A673 (cell line): ENCODE data around the gene CHID1. TPM values are rescaled to one million over a fixed set of nuclear protein-coding genes. Genes with fewer than 3 reads are reported as not detected.

Experiments used
- BruUV-seq: library from RNA; stranded (reverse); fragments of 400-500 nt; replicated peaks from 2 replicates; lab custom pipeline; 2021; lab: Mats Ljungman, UMichigan
- CTCF ChIA-PET: fragments of 300-600 bp; sonication (Branson Sonifier 250); formaldehyde crosslinking; loops from one replicate; lab custom pipeline; 2022; ENCODE audit warnings: antibody characterized with exemption; lab: Charles Lee
- POLR2A ChIA-PET: fragments of 300-600 bp; sonication (Branson Sonifier 250); formaldehyde crosslinking; loops from one replicate; lab custom pipeline; 2022; ENCODE audit warnings: antibody characterized with exemption; ENCODE audit not compliant: low non-redundant PET; lab: Charles Lee
- DNase-seq: peaks from one replicate; pipeline ENCODE4 v3.0.0-alpha.2; 2015; ENCODE audit warnings: low spot score
- H3K27ac ChIP-seq: fragments of 200-600 bp; sonication (generic); 2 replicates; pipeline ENCODE4 v1.5.1; 2016; ENCODE audit warnings: mixed run types, low read depth, mild to moderate bottlenecking, mixed read lengths, antibody characterized with exemption, low read length; ENCODE audit not compliant: poor library complexity, severe bottlenecking
- H3K27me3 ChIP-seq: fragments of 200-600 bp; sonication (generic); replicated peaks from 2 replicates; pipeline ENCODE4 v1.6.1; 2017; ENCODE audit warnings: mixed run types, low read depth, mild to moderate bottlenecking, mixed read lengths, antibody characterized with exemption, low read length; ENCODE audit not compliant: insufficient read depth, poor library complexity
- H3K36me3 ChIP-seq: fragments of 200-600 bp; sonication (generic); 2 replicates; pipeline ENCODE4 v1.6.1; 2016; ENCODE audit warnings: mixed run types, mild to moderate bottlenecking, mixed read lengths, antibody characterized with exemption, low read length; ENCODE audit not compliant: insufficient read depth, poor library complexity, severe bottlenecking
- H3K4me1 ChIP-seq: fragments of 200-600 bp; sonication (generic); 2 replicates; pipeline ENCODE4 v1.6.1; 2017; ENCODE audit warnings: mixed run types, mild to moderate bottlenecking, mixed read lengths, antibody characterized with exemption, low read length; ENCODE audit not compliant: insufficient read depth, poor library complexity, severe bottlenecking
- H3K4me3 ChIP-seq: fragments of 200-600 bp; sonication (generic); 2 replicates; pipeline ENCODE4 v1.5.1; 2016; ENCODE audit warnings: low read depth, mixed run types, mild to moderate bottlenecking, mixed read lengths, low read length; ENCODE audit not compliant: poor library complexity, severe bottlenecking
- H3K9me3 ChIP-seq: fragments of 200-600 bp; sonication (generic); 2 replicates; pipeline ENCODE4 v1.6.1; 2016; ENCODE audit warnings: mixed run types, low read depth, mild to moderate bottlenecking, mixed read lengths, antibody characterized with exemption, low read length; ENCODE audit not compliant: poor library complexity, severe bottlenecking
- CTCF ChIP-seq: fragments of 300-800, 200-600 bp; sonication (generic); conservative IDR thresholded peaks from 2 replicates; pipeline ENCODE4 v1.5.1; 2017; ENCODE audit warnings: low read depth, mild to moderate bottlenecking, antibody characterized with exemption, low read length, moderate library complexity, mixed read lengths
- EZH2 ChIP-seq: fragments of 200-600 bp; sonication (generic); IDR thresholded peaks from 2 replicates; pipeline ENCODE4 v1.6.1; 2017; ENCODE audit warnings: borderline replicate concordance, low read depth, mild to moderate bottlenecking, mixed read lengths, antibody characterized with exemption, low read length; ENCODE audit not compliant: poor library complexity, severe bottlenecking
- intact Hi-C: fragments of 100-400 bp; cut with micrococcal nuclease; formaldehyde crosslinking; loops from one replicate; pipeline ENCODE4 v1.10.0; 2022; ENCODE audit not compliant: unreplicated experiment
- total RNA-seq: library from RNA; stranded (reverse); gene quantifications from 2 replicates; pipeline ENCODE4 v1.2.3, GENCODE V29; 2021

CHID1 gene
- total RNA-seq, 1 experiment from 2014 or later: 105 TPM

- no peak overlapping the region for H3K27ac ChIP-seq
- TF ChIP-seq CTCF (peak; percentile 39), EZH2 (no peak)
- no peaks in the 10 kb centered on the region for H3K9me3 ChIP-seq
- TSS peak; percentile 35 for BruUV-seq
- H3K4me3 ChIP-seq: no peak overlapping the region
- peaks cover 13% of the 10 kb centered on the region for H3K4me1 ChIP-seq
- DNase-seq: no peak
- H3K27me3 ChIP-seq: no peaks in the 10 kb centered on the region
- intact Hi-C loops: no loop called here
- peaks cover 28% of the 10 kb centered on the region for H3K36me3 ChIP-seq
- POLR2A ChIA-PET: no interaction called here
- CTCF ChIA-PET: interaction anchor here (1.2 kb wide), 1 partner anchor 211 kb away, joined by 3 read pairs; no protein-coding TSS in a partner anchor
Observed at GRCh38 chr11:839875-840617, 70.6 kb downstream of the CHID1 start.

- TF ChIP-seq EZH2 (no peak), CTCF (no peak)
- no peak for DNase-seq
- Histone ChIP-seq H3K36me3 (peaks cover 28% of the 10 kb centered on the region), H3K4me1 (peaks cover 6% of the 10 kb centered on the region), H3K27me3 (no peaks in the 10 kb centered on the region), H3K27ac (no peak overlapping the region), H3K4me3 (no peak overlapping the region), H3K9me3 (no peaks in the 10 kb centered on the region)
- CTCF ChIA-PET: no interaction called here
- BruUV-seq: no TSS peak
- POLR2A ChIA-PET: no interaction called here
- intact Hi-C loops: no loop called here
Observed at GRCh38 chr11:839280-839623, 71.4 kb downstream of the CHID1 start.

- CTCF ChIA-PET: no interaction called here
- no peak for DNase-seq
- intact Hi-C loops: no loop called here
- H3K9me3 ChIP-seq: no peaks in the 10 kb centered on the region
- no peaks in the 10 kb centered on the region for H3K27me3 ChIP-seq
- H3K4me1 ChIP-seq: peaks cover under 1% of the 10 kb centered on the region
- H3K36me3 ChIP-seq: peaks cover 28% of the 10 kb centered on the region
- POLR2A ChIA-PET: interaction anchor here (0.7 kb wide), 1 partner anchor 10 kb away, joined by 3 read pairs; no protein-coding TSS in a partner anchor
- H3K27ac ChIP-seq: no peak overlapping the region
- BruUV-seq: no TSS peak
- TF ChIP-seq CTCF (no peak), EZH2 (no peak)
- no peak overlapping the region for H3K4me3 ChIP-seq
Observed at GRCh38 chr11:838441-839279, 72.0 kb downstream of the CHID1 start.
